BE2C (cell line): ENCODE results near the gene TPRA1.
A peak's percentile ranks its signal among the peaks of the same experiment; 100 is the strongest.

Experiments
- DNase-seq: peaks from one replicate; pipeline ENCODE4 v3.0.0-alpha.2; 2020
- H3K27me3 ChIP-seq: fragments of 250-450 bp; sonication (Bioruptor Pico); 2 replicates; pipeline ENCODE4 v1.5.1; 2020; ENCODE audit warnings: mild to moderate bottlenecking
- H3K36me3 ChIP-seq: fragments of 250-450 bp; sonication (Bioruptor Pico); 2 replicates; pipeline ENCODE4 v1.5.1; 2020; ENCODE audit warnings: mild to moderate bottlenecking
- H3K4me1 ChIP-seq: fragments of 250-450 bp; sonication (Bioruptor Pico); 2 replicates; pipeline ENCODE4 v1.5.1; 2020
- H3K4me3 ChIP-seq: 2 replicates; pipeline ENCODE4 v1.5.1; 2011; ENCODE audit warnings: low read depth, low read length
- H3K9me3 ChIP-seq: fragments of 250-450 bp; sonication (Bioruptor Pico); 2 replicates; pipeline ENCODE4 v1.5.1; 2020
- CTCF ChIP-seq: IDR thresholded peaks from 2 replicates; pipeline ENCODE4 v1.5.1; 2012; ENCODE audit warnings: mild to moderate bottlenecking, low read depth, low read length

Gene TPRA1

GRCh38 chr3:127597020-127597771, 6.7 kb upstream of the TPRA1 start:
- DNase-seq: no peak
- no peak for TF ChIP-seq CTCF
- no peak overlapping the region for H3K4me3 ChIP-seq
- H3K36me3 ChIP-seq: peaks cover 28% of the 10 kb centered on the region
- no peaks in the 10 kb centered on the region for H3K27me3 ChIP-seq
- no peaks in the 10 kb centered on the region for H3K9me3 ChIP-seq
- 0 out of 2 replicates have a peak, but pooled peaks cover 3% of the 10 kb centered on the region for H3K4me1 ChIP-seq

- Histone ChIP-seq H3K9me3 (no peaks in the 10 kb centered on the region), H3K27me3 (no peaks in the 10 kb centered on the region), H3K4me1 (0 out of 2 replicates have a peak, but pooled peaks cover 3% of the 10 kb centered on the region), H3K36me3 (peaks cover 13% of the 10 kb centered on the region), H3K4me3 (no peak overlapping the region)
- DNase-seq: no peak
- TF ChIP-seq CTCF: no peak
Observed at GRCh38 chr3:127595303-127595702, 4.8 kb upstream of the TPRA1 start.

DNA sequence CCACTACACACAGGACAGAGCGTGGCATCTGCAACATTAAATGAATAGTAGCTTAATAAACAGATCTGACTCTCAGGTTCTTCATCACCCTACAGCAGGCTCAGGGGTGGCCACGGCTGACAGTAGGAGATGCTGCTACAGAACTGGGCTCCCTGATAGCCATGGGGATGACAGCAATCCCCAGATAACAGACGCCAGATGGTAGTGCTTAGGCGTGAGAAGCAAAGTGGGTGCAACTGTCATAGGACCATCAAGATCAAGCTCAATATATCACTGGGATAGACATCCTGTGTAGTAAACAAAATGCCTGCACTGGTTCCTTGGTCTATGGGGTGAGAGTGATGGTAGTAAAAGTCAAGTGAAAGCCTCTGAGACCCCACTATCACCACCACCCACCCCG, 2.6 kb upstream of the TPRA1 start:
- no peak overlapping the region for H3K4me3 ChIP-seq
- no peaks in the 10 kb centered on the region for H3K27me3 ChIP-seq
- no peak for DNase-seq
- TF ChIP-seq CTCF: no peak
- no peaks in the 10 kb centered on the region for H3K9me3 ChIP-seq
- H3K4me1 ChIP-seq: peaks cover 2% of the 10 kb centered on the region; the same call in 1 of the 2 replicates
- H3K36me3 ChIP-seq: no peaks in the 10 kb centered on the region; the same call in 1 of the 2 replicates

- DNase-seq: no peak
- Histone ChIP-seq H3K27me3 (no peaks in the 10 kb centered on the region), H3K4me1 (peaks cover 2% of the 10 kb centered on the region; the same call in 1 of the 2 replicates), H3K4me3 (peak overlapping the region; percentile 80), H3K9me3 (no peaks in the 10 kb centered on the region), H3K36me3 (no peaks in the 10 kb centered on the region; the same call in 1 of the 2 replicates)
- no peak for TF ChIP-seq CTCF
Observed at GRCh38 chr3:127590282-127590592, 296 bp downstream of the TPRA1 start.

- TF ChIP-seq CTCF: no peak
- no peaks in the 10 kb centered on the region for H3K9me3 ChIP-seq
- DNase-seq: no peak
- peaks cover 3% of the 10 kb centered on the region for H3K36me3 ChIP-seq
- H3K4me1 ChIP-seq: peaks cover 2% of the 10 kb centered on the region; the same call in 1 of the 2 replicates
- H3K4me3 ChIP-seq: peak overlapping the region; percentile 80
- H3K27me3 ChIP-seq: no peaks in the 10 kb centered on the region
Observed at GRCh38 chr3:127589600-127590281, 792 bp downstream of the TPRA1 start.
